PC-9 (cell line): ENCODE measurements around the gene TMEM132C.

Source experiments
- CTCF ChIP-seq: fragments of 200-600 bp; sonication (generic); conservative IDR thresholded peaks from 2 replicates; pipeline ENCODE4 v1.6.1; 2017; ENCODE audit warnings: mixed run types, antibody characterized with exemption, mild to moderate bottlenecking, moderate library complexity
- EZH2 ChIP-seq: fragments of 200-600 bp; sonication (generic); IDR thresholded peaks from 2 replicates; pipeline ENCODE4 v1.8.0; 2017; ENCODE audit warnings: antibody characterized with exemption, low read depth

GRCh38 chr12:128629979-128630378 is 363.0 kb downstream of the TMEM132C start:
- TF ChIP-seq CTCF (no peak), EZH2 (no peak)
